HG03442 (cell line): ENCODE results near the gene PTH2R.
"Not testable (repeated sequence)": the region's sequence is repeated elsewhere in the genome, so short reads cannot be mapped to it uniquely, and the experiment has no call there.

ENCODE experiments used
- ATAC-seq: cut with Tn5 transposase; IDR thresholded peaks from one replicate; pipeline ENCODE4 v1.9.1; 2021; ENCODE audit warnings: mild to moderate bottlenecking, moderate library complexity; ENCODE audit not compliant: unreplicated experiment

Gene PTH2R

GRCh38 chr2:208392300-208392699 lies 14.3 kb upstream of the PTH2R start:
- ATAC-seq: no peak

- ATAC-seq: not testable (repeated sequence)
Observed at GRCh38 chr2:208396796-208397195, 9.8 kb upstream of the PTH2R start.

GRCh38 chr2:208399201-208399600 lies 7.4 kb upstream of the PTH2R start:
- no peak for ATAC-seq

GRCh38 chr2:208407667-208408066 lies 1.1 kb downstream of the PTH2R start:
- peak; percentile 64 for ATAC-seq

- no peak for ATAC-seq
Observed at GRCh38 chr2:208413931-208414330, 7.3 kb downstream of the PTH2R start.

GRCh38 chr2:208415255-208415654 lies 8.7 kb downstream of the PTH2R start:
- peak; percentile 76 for ATAC-seq

- peak; percentile 86 for ATAC-seq
Observed at GRCh38 chr2:208415897-208416296, 9.3 kb downstream of the PTH2R start.

GRCh38 chr2:208426412-208427045 lies 19.9 kb downstream of the PTH2R start:
- ATAC-seq: no peak

GRCh38 chr2:208437755-208438154 lies 31.2 kb downstream of the PTH2R start:
- ATAC-seq: no peak

- no peak for ATAC-seq
Observed at GRCh38 chr2:208440716-208441115, 34.1 kb downstream of the PTH2R start.

GRCh38 chr2:208441951-208442350 lies 35.4 kb downstream of the PTH2R start:
- no peak for ATAC-seq

GRCh38 chr2:208447447-208447846 lies 40.9 kb downstream of the PTH2R start:
- not testable (repeated sequence) for ATAC-seq

GRCh38 chr2:208451061-208451460 lies 44.5 kb downstream of the PTH2R start:
- ATAC-seq: no peak

- ATAC-seq: no peak
Observed at GRCh38 chr2:208454861-208455260, 48.3 kb downstream of the PTH2R start.

- no peak for ATAC-seq
Observed at GRCh38 chr2:208463721-208464120, 57.1 kb downstream of the PTH2R start.

GRCh38 chr2:208464205-208464604 lies 57.6 kb downstream of the PTH2R start:
- ATAC-seq: no peak

GRCh38 chr2:208466151-208466919 lies 59.7 kb downstream of the PTH2R start:
- peak; percentile 83 for ATAC-seq

GRCh38 chr2:208466920-208467298 lies 60.3 kb downstream of the PTH2R start:
- ATAC-seq: no peak

- ATAC-seq: no peak
Observed at GRCh38 chr2:208467564-208467963, 61.0 kb downstream of the PTH2R start.

- ATAC-seq: no peak
Observed at GRCh38 chr2:208477741-208478140, 71.1 kb downstream of the PTH2R start.

- peak; percentile 55 for ATAC-seq
Observed at GRCh38 chr2:208479342-208479741, 72.8 kb downstream of the PTH2R start.

GRCh38 chr2:208481945-208482344 lies 75.4 kb downstream of the PTH2R start:
- ATAC-seq: not testable (repeated sequence)
